ENCODE data around the gene LRRC30.

LRRC30 gene

DNA sequence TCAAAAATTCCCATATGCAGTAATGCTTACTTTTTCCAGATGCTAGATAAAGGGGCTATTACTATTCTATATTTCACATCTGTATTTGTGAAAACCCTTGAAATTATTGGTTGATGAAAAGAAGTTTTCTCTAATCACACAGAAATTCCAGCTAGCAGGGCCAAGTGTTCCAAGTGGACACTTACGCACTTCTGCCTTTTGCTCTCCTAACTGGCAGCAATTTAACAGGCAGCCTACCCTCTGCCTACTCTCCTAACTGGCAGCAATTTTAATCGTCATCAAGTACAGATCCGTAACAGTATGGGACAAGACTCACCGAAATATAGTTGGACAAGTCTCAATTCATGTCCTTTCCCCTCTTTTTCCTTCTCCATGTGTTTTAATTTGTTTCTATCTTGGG, 12.0 kb downstream of the LRRC30 start:
- no peak for FAIRE-seq

DNA sequence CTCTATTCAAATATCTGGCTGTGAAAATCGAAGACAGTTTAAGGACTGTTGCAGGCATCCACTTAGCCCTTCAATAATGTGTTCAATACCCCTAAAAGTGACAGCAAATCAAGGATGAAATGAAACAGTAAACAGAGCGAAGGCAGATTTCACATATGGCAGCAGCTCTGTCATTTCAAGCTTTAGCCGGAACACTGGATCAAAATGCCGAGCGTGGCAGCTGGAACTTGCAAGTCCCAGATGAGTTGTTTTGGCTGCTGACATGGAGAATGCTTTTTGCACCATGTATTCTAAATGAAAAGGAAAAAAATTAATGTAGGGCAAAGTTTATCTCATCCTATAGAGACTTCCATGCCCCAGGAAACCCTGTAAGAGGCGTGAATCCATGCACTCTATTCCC, 18.0 kb downstream of the LRRC30 start:
- no peak for FAIRE-seq

- no peak for FAIRE-seq
These were observed 23.3 kb downstream of the LRRC30 start for GRCh38 chr18:7254163-7254562.

DNA sequence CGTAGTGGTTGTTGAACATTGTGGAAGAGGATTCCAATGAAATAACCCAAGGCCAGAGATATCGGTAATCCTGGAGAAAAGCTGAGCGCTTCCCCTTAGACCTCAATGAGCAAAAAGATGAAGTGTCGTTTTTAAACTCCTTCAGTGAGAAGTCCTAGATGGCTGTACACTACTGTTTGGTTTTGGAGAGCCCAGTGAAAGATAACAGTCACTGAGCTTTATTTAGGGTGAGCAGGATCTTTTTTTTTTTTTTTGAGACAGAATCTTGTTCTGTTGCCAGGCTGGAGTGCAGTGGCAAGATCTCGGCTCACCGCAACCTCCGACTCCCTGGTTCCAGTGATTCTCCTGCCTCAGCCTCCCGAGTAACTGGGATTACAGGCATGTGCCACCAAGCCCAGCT, 24.2 kb downstream of the LRRC30 start:
- no peak for FAIRE-seq

GRCh38 chr18:7255643-7256042, 24.8 kb downstream of the LRRC30 start:
- FAIRE-seq = no peak

GRCh38 chr18:7256618-7257425, 25.9 kb downstream of the LRRC30 start:
- no peak for FAIRE-seq

- no peak for FAIRE-seq
These were observed 26.5 kb downstream of the LRRC30 start for GRCh38 chr18:7257426-7257740.

GRCh38 chr18:7259475-7259874, 28.6 kb downstream of the LRRC30 start:
- no peak for FAIRE-seq

DNA sequence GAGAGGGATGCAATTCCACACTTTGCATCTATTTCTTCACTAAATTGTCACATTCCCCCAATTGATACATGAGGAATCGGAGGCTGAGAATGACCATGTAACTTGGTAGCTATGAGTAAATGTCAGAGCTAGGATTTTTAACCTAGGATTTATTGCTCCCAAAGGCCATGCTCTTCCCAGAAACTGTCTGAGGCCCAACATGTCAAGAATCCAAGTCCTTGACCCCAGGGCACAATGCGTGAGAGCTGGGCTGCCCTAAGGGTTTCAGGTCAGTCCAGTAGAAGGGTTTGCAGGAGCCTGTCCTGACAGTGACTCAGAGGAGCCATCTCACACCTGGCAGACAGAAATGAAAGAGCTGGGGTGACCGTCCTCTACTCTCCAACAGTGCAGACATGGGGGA, 30.3 kb downstream of the LRRC30 start:
- no peak for FAIRE-seq

- FAIRE-seq = no peak
These were observed 37.1 kb downstream of the LRRC30 start for GRCh38 chr18:7267973-7268372.

GRCh38 chr18:7269942-7270341, 39.1 kb downstream of the LRRC30 start:
- no peak for FAIRE-seq

DNA sequence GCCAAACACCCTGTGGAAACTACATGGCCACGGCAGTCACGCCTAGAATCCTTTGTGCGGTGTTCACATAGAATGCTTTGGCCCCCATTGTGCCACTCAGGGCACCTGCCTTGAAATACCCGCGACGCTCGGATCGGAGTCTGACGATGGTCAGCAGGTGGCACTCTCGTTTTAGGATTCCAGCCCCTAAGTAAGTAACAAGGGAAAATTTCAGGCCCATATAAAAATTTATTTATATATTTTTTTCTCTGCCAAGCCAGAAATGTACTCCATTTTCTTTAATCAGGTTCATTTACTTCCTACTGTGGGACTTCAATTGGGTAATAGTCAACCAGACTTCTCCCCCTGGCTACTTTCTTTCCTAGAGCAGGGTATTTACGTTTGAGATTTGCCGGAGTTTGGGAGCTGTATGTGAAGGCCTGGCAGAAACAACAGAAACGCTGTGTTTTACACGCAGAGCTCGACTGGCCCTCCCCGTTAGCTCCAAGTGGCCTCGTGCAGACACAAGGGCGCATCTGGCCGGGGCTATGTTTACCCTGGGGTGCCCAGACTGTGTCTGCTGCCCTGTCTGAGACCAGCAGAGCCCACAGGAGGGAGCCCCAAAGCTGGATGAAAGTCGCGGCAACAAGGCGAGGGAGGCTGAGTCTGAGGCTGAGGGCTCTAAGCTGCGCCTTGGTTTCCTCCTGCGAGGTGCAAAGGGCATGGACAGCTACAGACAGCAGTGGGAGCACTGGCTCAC, 41.6 kb downstream of the LRRC30 start:
- FAIRE-seq = no peak

DNA sequence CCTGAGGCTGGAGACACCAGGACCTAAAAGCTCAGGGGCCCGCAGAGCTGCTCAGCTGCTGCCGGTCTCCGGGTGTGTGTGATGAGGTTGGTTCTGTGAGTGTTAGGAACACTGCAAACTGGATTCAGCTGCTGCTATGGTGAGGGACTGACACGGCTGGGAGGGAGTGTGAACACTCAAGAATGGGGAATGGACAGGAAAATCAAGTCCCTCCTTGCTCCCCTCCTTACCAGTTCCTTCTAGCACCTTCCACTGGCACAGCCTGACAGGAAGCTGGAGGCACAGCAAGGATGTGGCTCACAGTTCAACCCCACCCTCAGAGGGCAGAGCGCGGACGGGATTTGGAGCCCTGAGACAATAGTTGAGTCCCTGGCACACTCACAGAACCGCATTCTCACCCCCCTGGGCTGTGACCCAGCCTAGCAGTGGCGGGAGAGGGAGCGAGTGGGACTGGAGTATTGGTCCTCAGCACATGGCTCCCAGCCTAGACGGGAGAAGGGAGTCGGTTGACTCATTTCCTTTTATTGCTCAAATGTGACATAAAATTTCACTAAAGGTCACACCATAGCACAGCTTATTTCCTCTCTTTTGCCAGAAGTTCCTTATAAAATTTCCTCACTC, 42.5 kb downstream of the LRRC30 start:
- FAIRE-seq = no peak

DNA sequence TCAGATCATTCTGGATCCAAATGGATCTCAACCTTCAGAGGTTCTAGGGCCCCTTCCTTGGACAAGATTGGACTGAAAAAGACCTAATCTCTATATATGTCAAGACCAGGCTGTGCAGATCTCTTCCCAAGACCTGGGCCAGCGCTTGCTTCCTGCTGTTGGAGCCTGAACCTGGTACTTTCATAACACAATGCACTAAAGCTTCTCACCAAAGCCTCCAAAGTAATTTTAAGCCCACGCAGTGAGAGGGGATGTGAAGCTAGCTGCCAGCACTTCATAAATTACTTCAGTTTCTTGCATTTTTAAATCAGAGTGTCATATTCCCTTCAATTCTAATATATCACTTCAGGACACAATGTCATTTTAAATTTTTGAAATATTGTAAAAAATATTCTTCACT, 50.7 kb downstream of the LRRC30 start:
- no peak for FAIRE-seq
